ENCODE data around the gene SULT1C4. TPM values are rescaled to one million over a fixed set of nuclear protein-coding genes. Genes with fewer than 3 reads are reported as not detected.

SULT1C4 gene
- total and polyA plus RNA-seq, 2 experiments from 2014 or later: 17.3 to 17.8 TPM

DNA sequence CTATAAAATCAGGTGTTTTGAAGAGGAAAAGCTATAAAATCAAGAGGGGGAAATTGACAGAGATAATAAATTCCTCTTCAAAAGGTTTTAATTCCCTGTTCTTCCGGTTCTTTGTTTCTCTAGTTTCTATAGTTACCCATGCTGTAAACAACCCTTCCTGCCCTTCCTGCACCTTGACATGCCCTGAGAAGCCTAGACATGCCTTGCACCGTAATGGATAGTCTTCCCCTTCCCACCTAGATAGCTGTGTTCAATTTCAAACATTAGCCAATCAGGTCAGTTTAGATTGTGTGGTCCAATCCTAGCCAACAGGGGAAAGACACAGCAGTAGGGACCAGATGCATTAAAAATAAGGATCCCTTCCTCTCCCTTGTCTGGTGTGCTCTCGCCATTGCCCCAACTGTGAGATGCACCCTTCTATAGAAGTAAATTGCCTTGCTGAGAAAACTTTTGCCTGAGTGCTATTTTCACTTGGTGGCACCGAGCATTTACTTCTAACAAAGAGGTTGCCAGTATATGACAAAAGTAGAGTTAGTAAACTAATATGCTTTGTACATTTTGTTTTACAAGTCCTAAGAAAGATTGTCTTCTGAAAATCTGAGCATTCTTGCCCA is 27.1 kb downstream of the SULT1C4 start:
- Histone ChIP-seq H4K20me1 (ENCODE audit: insufficient read depth, poor library complexity, severe bottlenecking) (no peaks in the 10 kb centered on the region), H3K4me3 (no peak overlapping the region), H3K36me3 (replicated peaks; ENCODE audit: insufficient read depth, low read depth) (no peaks in the 10 kb centered on the region), H3K4me2 (no peak overlapping the region), H2AFZ (no peak overlapping the region), H3K9me2 (replicated peaks; ENCODE audit: insufficient read depth) (no peaks in the 10 kb centered on the region), H3K79me2 (no peaks in the 10 kb centered on the region), H3K4me1 (ENCODE audit: insufficient read depth) (peaks cover 7% of the 10 kb centered on the region), H3K9me3 (ENCODE audit: low read depth) (no peaks in the 10 kb centered on the region), H3K27me3 (no peaks in the 10 kb centered on the region), H3K27ac (peak overlapping the region; percentile 53)
- DNase-seq (ENCODE audit: low spot score): no peak
- 66% methylated on average over 4 of the region's 4 CpGs for WGBS (ENCODE audit: low lambda C conversion rate, missing lambda C conversion rate)
- TF ChIP-seq EZH2phosphoT487 (IDR thresholded peaks at IDR 0.05; ENCODE audit: low read depth, severe bottlenecking, unreplicated experiment) (no peak), EZH2 (IDR thresholded peaks at IDR 0.05; ENCODE audit: borderline replicate concordance) (no peak)
- TF ChIP-seq, protein P1, sequence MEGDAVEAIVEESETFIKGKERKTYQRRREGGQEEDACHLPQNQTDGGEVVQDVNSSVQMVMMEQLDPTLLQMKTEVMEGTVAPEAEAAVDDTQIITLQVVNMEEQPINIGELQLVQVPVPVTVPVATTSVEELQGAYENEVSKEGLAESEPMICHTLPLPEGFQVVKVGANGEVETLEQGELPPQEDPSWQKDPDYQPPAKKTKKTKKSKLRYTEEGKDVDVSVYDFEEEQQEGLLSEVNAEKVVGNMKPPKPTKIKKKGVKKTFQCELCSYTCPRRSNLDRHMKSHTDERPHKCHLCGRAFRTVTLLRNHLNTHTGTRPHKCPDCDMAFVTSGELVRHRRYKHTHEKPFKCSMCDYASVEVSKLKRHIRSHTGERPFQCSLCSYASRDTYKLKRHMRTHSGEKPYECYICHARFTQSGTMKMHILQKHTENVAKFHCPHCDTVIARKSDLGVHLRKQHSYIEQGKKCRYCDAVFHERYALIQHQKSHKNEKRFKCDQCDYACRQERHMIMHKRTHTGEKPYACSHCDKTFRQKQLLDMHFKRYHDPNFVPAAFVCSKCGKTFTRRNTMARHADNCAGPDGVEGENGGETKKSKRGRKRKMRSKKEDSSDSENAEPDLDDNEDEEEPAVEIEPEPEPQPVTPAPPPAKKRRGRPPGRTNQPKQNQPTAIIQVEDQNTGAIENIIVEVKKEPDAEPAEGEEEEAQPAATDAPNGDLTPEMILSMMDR (IDR thresholded peaks at IDR 0.05; ENCODE audit: poor library complexity): no peak

DNA sequence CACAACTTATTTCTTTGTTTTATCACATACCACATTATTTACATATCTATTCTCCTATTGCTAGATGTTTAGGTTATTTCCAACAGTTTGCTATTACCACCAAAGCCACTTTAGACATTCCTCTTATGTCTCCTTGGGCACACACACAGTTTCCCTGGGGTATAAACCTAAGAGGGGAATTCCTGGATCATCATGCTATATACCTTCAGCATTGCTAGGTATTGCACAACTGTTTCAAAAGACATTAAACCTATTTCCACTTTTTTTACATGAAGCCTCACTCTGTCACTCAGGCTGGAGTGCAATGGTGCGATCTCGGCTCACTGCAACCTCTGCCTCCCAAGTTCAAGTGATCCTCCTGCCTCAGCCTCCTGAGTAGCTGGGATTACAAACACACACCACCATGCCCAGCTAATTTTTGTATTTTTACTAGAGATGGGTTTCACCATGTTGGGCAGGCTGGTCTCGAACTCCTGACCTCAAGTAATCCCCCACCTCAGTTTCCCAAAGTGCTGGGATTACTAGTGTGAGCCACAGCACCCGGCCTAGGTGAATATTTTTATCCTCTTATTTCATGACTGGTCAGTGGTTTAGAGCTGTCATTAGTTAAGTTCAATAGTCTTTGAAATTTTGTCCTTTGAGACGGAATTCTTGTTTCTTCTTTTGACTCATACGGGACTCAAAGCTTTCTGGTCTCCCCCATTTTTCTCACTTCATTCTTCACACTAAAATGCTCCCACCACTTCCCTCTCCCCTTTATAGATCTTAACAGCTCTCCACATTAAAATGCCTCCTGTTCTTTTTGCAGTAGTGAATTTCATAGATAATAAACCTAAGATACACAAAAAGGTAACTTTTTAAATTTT is 30.3 kb downstream of the SULT1C4 start:
- no peaks in the 10 kb centered on the region for H4K20me1 ChIP-seq (ENCODE audit: insufficient read depth, poor library complexity, severe bottlenecking)
- no peaks in the 10 kb centered on the region for H3K9me3 ChIP-seq (ENCODE audit: low read depth)
- H3K4me2 ChIP-seq: no peak overlapping the region
- H3K36me3 ChIP-seq (replicated peaks; ENCODE audit: insufficient read depth, low read depth): no peaks in the 10 kb centered on the region
- H3K4me3 ChIP-seq: no peak overlapping the region
- no peak for DNase-seq (ENCODE audit: low spot score)
- peaks cover 7% of the 10 kb centered on the region for H3K4me1 ChIP-seq (ENCODE audit: insufficient read depth)
- H3K9me2 ChIP-seq (replicated peaks; ENCODE audit: insufficient read depth): no peaks in the 10 kb centered on the region
- H3K27me3 ChIP-seq: no peaks in the 10 kb centered on the region
- H3K27ac ChIP-seq: no peak overlapping the region
- no peak overlapping the region for H2AFZ ChIP-seq
- H3K79me2 ChIP-seq: no peaks in the 10 kb centered on the region
- 92% methylated on average over 6 of the region's 6 CpGs for WGBS (ENCODE audit: low lambda C conversion rate, missing lambda C conversion rate)
- TF ChIP-seq, protein P1 (IDR thresholded peaks at IDR 0.05; ENCODE audit: poor library complexity): no peak
- TF ChIP-seq EZH2phosphoT487 (IDR thresholded peaks at IDR 0.05; ENCODE audit: low read depth, severe bottlenecking, unreplicated experiment) (no peak), EZH2 (IDR thresholded peaks at IDR 0.05; ENCODE audit: borderline replicate concordance) (no peak)

DNA sequence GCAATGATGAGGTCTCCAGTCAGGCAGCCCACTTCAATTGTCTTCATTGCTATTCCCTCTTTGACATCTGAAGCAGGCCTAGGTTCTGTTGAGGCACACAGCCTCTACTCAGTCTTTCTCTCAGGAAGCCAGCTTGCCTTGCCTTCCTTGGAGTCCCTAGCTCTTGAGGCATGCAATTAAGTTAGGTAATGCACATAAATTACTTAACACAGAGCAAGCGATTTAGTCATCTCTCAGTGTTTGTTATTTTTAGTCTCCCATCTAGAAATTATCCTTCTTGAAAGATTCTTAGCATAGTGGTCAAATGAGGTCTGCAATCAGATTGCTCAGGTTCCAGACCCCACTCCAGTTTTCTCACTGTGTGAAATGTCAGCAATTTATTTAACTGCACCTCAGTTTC is 32.0 kb downstream of the SULT1C4 start:
- Histone ChIP-seq H3K79me2 (no peaks in the 10 kb centered on the region), H3K27me3 (no peaks in the 10 kb centered on the region), H4K20me1 (ENCODE audit: insufficient read depth, poor library complexity, severe bottlenecking) (no peaks in the 10 kb centered on the region), H3K4me1 (ENCODE audit: insufficient read depth) (no peaks in the 10 kb centered on the region), H3K9me2 (replicated peaks; ENCODE audit: insufficient read depth) (no peaks in the 10 kb centered on the region), H3K27ac (no peak overlapping the region), H3K4me2 (no peak overlapping the region), H3K9me3 (ENCODE audit: low read depth) (no peaks in the 10 kb centered on the region), H2AFZ (no peak overlapping the region), H3K4me3 (no peak overlapping the region), H3K36me3 (replicated peaks; ENCODE audit: insufficient read depth, low read depth) (no peaks in the 10 kb centered on the region)
- 90% methylated on average over 1 of the region's 1 CpG for WGBS (ENCODE audit: low lambda C conversion rate, missing lambda C conversion rate)
- DNase-seq (ENCODE audit: low spot score): no peak
- TF ChIP-seq EZH2phosphoT487 (IDR thresholded peaks at IDR 0.05; ENCODE audit: low read depth, severe bottlenecking, unreplicated experiment): no peak
- TF ChIP-seq, protein P1 (IDR thresholded peaks at IDR 0.05; ENCODE audit: poor library complexity): no peak
- TF ChIP-seq EZH2 (IDR thresholded peaks at IDR 0.05; ENCODE audit: borderline replicate concordance): no peak

All from hepatocyte (in vitro differentiated cells).